ENCODE results near the gene CRELD1.

DNA sequence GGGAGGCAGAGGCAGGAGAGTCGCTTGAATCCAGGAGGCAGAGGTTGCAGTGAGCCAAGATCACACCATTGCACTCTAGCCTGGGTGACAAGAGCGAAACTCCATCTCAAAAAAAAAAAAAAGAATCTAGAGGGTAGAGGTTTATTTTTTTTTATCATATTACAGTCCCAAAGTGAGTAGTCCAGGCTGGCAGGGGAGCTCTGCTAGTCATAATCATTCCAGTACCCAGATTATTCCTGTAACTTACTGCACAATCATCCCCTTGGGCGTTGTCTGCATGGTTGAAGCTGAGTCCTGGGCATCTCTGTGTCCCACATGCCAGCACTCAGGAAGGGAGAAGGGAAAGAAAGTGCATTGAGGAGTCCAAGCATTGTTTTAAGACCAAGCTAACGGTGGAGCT is 8.5 kb downstream of the CRELD1 start:
- TF ChIP-seq KDM1A (IDR thresholded peaks at IDR 0.05), result no peak
- TF ChIP-seq ZNF146 (CRISPR knock-in tag; IDR thresholded peaks at IDR 0.05; ENCODE audit: unreplicated experiment), result no peak
- no peak for TF ChIP-seq POLR2AphosphoS5 (IDR thresholded peaks at IDR 0.05; ENCODE audit: control insufficient read depth, insufficient read depth, low read depth, low read length)
- TF ChIP-seq MED1 (CRISPR knock-in tag; IDR thresholded peaks at IDR 0.05; ENCODE audit: borderline replicate concordance), result no peak
- no peak for TF ChIP-seq NFXL1 (CRISPR knock-in tag; IDR thresholded peaks at IDR 0.05)
- no peak for TF ChIP-seq PCBP2 (IDR thresholded peaks at IDR 0.05; ENCODE audit: low read depth, low read length, poor library complexity, severe bottlenecking)
- no peak for TF ChIP-seq CHD1 (IDR thresholded peaks at IDR 0.05; ENCODE audit: low read length)
- no peak for TF ChIP-seq MYBL2 (IDR thresholded peaks at IDR 0.05; ENCODE audit: low read depth)
- no peak for TF ChIP-seq MYBL2 (CRISPR knock-in tag; IDR thresholded peaks at IDR 0.05; ENCODE audit: borderline replicate concordance)
- TF ChIP-seq JUNB (CRISPR knock-in tag; conservative IDR thresholded peaks at IDR 0.05), result no peak
